HG03520 (cell line): ENCODE data around the gene LYPD6B.

Source experiments
- ATAC-seq: cut with Tn5 transposase; IDR thresholded peaks from one replicate; pipeline ENCODE4 v1.9.1; 2021; ENCODE audit warnings: mild to moderate bottlenecking, moderate library complexity; ENCODE audit not compliant: unreplicated experiment

LYPD6B gene

DNA sequence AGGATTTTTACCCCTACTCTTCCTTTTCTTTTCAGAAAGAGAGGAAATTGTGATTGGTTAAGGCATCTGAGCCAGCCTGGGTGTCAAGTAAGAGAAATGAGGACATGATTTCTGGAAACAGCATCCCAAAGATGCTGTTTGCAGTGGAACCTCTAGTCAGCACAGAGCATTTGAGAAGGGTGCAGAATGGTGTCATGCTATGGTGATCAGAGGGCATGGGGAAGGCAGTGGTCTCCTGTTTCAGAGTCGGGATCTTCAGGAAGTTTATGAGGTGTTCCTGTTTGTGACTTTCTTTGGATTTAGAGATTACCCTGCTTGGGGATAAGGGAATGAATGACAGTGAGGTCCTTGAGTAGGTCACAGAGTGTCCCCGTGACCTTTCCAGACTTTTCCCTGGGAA is 117.5 kb downstream of the LYPD6B start:
- no peak for ATAC-seq

DNA sequence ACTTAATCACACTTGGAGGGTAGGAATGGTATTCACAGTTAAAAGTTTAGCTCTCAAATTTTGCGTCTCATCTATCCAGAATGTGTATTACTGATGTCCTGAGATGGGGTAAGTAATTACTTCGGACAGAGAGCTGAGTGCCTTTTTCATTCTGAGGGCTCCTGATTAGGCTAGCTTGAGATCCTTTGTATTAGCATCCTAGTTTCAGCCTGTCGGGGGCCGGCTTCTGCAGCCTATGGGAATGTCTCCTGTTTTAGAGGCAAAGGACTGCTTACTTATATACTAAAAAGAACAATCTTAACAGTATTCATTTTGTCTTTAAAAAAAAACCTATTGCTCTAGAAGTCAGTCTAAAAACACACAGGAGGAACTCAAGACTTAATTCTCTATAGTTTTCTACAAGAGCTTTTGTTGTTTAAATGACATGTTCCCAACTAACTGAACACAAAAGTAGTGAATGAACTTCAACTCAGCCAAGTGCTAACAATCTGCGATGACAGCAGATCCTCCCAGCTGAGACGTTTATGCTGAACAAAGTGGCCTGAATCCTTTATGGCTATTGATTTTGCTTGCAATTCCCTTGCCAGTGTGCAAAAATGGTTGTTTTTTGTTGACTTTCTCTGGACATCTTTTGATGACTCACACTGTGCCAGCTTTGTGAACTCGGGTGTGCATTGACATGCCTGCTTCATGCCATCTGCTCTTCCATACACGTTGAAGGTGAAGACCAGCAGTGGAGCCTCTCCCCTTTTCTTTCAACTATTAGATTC is 118.7 kb downstream of the LYPD6B start:
- no peak for ATAC-seq

- no peak for ATAC-seq
Measured at GRCh38 chr2:149158957-149159356, 120.5 kb downstream of the LYPD6B start.

DNA sequence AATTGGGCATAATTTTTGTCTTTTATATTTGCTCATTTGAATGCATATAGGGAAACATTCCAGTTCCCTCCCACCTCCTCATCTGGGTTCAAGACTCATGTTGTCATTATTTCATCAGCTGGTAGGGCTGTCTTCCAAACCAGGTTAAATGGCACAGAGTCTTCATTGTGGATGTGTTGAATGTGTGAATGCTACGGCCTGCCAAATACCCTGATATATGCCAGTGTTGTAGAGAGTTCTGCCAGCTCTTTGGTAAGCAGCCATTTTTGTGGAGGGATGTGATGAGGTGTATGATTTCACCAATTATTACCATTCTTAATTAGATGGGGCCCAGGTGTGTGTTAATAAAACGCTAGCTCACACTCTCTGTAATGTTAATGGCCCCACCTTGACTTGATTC is 121.7 kb downstream of the LYPD6B start:
- no peak for ATAC-seq

- ATAC-seq = peak; percentile 98
Measured at GRCh38 chr2:149160701-149161217, 122.3 kb downstream of the LYPD6B start.

GRCh38 chr2:149161481-149162225 is 123.2 kb downstream of the LYPD6B start:
- no peak for ATAC-seq

GRCh38 chr2:149164296-149164695 is 125.8 kb downstream of the LYPD6B start:
- ATAC-seq = no peak

GRCh38 chr2:149164827-149165226 is 126.3 kb downstream of the LYPD6B start:
- ATAC-seq = no peak

DNA sequence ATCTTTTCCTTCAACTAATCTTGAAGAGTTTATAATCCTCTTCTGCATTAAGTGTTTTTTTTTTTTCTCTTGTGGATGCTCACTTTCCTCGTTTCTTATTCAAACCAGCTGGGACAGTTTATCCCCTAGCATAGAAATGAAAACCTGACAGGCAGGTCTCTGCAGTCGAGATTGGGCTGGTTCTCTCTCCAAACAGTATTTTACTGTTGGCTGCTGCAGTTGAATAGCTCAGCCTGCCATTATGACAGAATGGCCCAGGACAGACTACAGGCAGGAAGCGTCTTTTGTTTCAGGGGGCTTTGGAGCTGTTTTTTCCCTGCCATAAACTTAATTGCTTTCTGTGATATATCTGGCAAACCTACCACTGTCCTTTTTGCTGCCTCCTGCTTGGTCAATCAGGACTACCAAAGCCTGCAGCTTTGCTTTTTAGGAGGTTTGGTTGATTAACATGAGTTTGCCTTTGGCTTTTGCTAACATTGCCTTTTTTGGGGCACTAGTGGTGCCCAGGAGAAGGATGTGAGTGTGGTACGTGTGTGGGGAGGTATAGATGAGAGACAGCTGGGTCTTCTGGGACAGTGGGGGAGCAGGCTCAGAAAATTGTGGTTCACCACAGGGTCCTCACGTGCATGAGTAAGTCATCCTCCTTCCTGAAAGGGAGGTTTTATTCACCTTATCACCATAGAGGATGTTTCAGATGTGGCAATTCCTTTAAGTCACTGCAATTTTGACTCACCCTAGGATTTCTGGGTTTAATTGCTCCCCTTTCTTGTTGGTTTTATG is 128.7 kb downstream of the LYPD6B start:
- ATAC-seq = peak; percentile 57

DNA sequence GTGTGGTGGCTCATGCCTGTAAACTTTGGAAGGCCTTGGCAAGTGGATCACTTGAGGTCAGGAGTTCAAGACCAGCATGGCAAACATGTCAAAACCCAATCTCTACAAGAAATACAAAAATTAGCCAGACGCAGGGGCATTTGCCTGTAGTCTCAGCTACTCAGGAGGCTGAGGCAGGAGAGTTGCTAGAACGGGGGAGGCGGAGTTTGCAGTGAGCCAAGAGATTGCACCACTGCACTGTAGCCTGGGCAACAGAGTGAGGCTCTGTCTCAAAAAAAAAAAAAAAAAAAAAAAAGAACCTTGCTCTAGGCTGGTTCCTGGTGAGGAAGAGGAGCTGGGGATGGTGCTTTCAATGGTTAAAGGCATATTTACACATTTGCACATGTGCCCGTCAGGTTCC is 129.4 kb downstream of the LYPD6B start:
- no peak for ATAC-seq

GRCh38 chr2:149169656-149170055 is 131.2 kb downstream of the LYPD6B start:
- no peak for ATAC-seq

GRCh38 chr2:149170156-149170555 is 131.7 kb downstream of the LYPD6B start:
- no peak for ATAC-seq

DNA sequence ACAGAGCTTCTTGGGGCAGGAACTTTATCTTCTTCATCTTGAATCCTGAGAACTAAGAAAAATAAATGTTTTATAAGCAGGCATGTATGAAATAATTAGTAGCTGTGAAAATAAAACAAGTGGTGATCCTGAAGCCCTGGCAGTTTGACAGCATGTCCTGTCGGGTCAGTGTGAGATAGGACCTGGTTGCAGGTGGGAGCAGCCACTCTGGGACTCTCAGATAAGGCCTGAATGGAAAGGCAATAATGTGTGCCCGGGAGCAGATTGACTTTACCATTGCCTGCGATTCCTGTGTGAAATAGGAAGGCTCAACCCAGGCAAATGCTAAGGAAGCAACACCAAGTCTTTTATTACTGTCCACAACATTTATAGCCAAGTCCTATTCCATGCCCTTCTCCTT is 132.4 kb downstream of the LYPD6B start:
- no peak for ATAC-seq

GRCh38 chr2:149173220-149173619 is 134.7 kb downstream of the LYPD6B start:
- no peak for ATAC-seq

- ATAC-seq = no peak
Measured at GRCh38 chr2:149175956-149176355, 137.5 kb downstream of the LYPD6B start.

- ATAC-seq = no peak
Measured at GRCh38 chr2:149178612-149179011, 140.1 kb downstream of the LYPD6B start.

- ATAC-seq = no peak
Measured at GRCh38 chr2:149180226-149180875, 141.9 kb downstream of the LYPD6B start.

- no peak for ATAC-seq
Measured at GRCh38 chr2:149183187-149183586, 144.7 kb downstream of the LYPD6B start.

- ATAC-seq = no peak
Measured at GRCh38 chr2:149184991-149185390, 146.5 kb downstream of the LYPD6B start.

DNA sequence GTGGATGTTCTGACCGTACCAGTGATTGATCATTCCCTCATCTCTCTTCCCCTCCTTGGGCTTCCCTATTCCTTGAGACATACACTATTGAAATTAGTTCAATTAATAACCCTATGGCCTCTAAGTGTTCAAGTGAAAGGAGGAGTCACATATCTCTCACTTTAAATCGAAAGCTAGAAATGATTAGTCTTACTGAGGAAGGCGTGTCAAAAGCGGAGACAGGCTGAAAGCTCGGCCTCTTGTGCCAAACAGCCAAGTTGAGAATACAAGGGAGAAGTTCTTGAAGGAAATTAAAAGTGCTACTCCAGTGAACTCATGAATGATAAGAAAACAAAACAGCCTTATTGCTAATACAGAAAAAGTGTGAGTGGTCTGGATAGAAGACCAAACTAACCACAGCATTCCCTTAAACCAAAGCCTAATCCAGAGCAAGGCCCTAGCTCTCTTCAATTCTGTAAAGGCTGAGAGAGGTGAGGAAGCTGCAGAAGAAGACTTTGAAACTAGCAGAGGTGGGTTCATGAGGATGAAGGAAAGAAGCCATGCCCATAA is 147.5 kb downstream of the LYPD6B start:
- ATAC-seq = no peak

- no peak for ATAC-seq
Measured at GRCh38 chr2:149187057-149187456, 148.6 kb downstream of the LYPD6B start.
